NCI-H2171 treated with DMSO at 0.1 percent for 48 hours (cell line): Measurements from ENCODE around the gene IL12RB1.
"Not testable (repeated sequence)": the region's sequence is repeated elsewhere in the genome, so short reads cannot be mapped to it uniquely, and the experiment has no call there.

Experiments
- DNase-seq: peaks from one replicate; lab custom pipeline; 2025; lab: John Stamatoyannopoulos, UW

IL12RB1 gene

DNA sequence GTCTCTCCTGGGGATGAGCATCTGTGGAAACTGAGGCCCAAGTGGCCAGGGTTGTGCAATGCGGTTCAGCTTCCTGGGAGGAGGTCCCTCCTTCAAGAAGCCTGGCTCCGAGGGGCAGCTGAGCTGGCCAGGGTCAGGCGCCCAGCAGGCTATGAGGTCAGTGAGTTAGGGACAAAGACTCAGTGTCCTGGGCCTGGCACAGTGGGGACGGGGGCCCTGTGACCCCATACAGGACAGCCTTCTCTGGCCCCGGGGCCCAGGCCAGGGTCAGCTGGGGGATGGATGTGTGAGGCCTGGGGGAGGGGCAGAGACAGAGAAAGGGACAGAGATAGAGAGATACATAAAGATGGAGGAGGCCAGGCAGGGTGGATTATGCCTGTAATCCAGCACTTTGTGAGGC lies 3.0 kb upstream of the IL12RB1 start:
- no peak for DNase-seq

DNA sequence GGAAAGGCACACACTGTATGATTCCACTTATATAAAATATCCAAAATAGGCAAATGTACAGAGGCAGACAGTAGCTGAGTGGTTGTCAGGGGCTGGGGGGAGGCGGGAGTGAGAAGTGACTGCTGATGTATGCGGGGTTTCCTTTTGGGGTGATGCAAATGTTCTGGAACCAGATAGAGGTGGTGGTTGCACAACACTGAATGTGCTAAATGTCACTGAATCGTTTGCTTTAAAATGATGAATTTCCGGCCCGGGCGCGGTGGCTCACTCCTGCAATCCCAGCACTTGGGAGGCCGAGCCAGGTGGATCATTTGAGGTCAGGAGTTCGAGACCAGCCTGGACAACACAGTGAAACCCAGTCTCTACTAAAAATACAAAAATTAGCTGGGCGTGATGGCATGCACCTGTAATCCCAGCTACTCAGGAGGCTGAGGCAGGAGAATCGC lies 2.4 kb upstream of the IL12RB1 start:
- not testable (repeated sequence) for DNase-seq

DNA sequence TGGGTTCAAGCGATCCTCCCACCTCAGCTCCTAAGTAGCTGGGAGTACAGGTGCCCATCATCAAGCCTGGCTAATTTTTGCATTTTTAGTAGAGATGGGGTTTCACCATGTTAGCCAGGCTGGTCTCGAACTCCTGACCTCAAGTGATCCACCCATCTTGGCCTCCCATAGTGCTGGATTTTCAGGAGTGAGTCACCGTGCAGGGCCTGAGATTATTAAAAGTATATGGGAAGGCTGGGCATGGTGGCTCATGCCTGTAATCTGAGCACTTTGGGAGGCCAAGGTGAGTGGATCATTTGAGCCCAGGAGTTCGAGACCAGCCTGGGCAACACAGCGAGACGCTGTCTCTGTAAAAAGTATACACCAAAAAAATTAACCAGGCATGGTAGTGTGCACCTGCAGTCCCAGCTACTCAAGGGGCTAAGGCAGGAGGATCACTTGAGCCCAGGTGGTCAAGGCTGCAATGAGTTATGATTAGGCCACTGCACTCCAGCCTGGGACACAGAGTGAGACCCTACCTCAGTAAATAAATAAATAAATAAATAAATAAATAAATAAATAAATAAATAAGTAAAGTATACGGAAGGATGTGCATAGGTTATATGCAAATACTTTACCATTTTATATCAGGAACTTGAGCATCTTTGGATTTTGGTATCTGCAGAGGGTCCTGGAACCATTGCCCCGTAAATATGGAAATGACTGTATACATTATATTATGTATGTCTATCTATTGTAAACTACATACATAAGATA lies 854 bp downstream of the IL12RB1 start:
- DNase-seq: no peak

DNA sequence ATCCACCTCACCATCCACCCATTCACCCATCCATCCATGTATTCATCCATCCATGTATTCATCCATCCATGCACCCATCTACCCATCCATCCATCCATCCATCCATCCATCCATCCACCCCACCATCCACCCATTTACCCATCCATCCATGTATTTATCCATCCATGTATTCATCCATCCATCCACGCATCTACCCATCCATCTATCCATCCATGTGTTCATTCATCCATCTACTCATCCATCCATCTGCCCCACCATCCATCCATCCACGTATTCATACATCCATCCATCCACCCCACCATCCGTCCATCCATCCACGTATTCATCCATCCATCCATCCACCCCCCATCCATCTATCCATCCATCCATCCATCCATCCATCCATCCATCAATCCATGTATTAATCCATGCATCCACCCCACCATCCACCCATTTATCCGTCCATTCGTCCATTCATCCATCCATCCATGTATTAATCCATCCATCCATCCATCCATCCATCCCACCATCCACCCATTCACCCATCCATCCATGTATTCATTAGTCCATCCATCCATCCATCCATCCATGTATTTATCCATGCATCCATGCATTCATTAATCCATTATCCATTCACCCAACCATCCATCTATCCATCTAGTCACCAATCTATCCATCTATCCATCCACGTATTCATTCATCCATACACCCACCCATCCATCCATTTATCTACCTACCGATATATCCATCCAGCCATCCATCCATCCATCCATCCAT lies 2.6 kb downstream of the IL12RB1 start:
- no peak for DNase-seq

DNA sequence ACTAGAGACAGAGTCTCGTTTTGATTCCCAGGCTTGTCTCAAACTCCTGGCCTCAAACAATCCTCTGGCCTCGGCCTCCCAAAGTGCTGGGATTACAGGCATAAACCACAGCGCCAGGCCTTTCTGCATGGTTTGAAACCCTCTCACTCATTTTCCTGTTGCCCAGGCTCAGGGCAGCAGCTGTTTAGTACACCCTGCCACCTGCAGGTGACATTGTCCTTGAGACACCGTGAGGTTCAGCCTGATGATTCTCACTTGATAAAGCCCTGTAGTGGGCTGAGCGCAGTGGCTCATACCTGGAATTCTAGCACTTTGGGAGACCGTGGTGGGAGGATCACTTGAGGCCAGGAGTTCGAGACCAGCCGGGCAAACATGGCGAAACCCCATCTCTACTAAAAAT lies 12.5 kb downstream of the IL12RB1 start:
- DNase-seq: peak; percentile 72

DNA sequence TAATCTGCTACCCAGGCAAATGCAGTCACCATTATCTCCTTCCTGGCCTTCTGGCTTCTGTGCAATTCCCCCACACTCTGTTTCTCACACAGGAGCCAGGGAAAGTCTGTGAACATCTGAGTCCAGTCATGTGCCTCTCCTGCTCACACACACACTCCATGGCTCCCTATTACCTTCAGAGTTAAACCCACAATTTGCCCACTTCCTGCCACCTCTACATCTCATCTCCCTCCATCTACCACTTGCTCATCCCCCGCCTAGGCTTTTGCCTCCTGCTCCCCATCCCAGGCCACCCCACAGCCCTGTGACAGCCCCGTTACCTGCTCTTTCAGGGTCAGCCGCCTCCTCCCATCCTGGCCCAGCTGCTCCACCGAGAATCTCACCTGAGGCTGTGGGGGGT lies 13.5 kb downstream of the IL12RB1 start:
- no peak for DNase-seq

DNA sequence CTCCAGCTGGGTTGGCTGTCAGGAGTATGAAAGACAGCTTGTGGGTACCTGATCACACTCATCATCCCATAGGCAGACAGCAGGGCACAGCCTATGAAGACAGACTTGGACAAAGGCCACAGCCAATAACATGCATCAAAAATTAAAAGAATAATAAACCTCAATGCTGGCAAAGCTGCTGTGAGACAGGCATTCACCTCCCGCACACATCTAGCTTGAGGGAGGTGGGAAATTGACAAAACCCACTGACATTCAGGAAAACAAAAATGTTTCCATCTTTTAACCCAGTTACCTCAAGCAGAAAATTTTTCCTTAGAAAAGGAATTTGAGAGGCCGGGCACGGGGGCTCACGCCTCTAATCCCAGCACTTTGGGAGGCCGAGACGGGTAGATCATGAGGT lies 14.4 kb downstream of the IL12RB1 start:
- DNase-seq: peak; percentile 79

DNA sequence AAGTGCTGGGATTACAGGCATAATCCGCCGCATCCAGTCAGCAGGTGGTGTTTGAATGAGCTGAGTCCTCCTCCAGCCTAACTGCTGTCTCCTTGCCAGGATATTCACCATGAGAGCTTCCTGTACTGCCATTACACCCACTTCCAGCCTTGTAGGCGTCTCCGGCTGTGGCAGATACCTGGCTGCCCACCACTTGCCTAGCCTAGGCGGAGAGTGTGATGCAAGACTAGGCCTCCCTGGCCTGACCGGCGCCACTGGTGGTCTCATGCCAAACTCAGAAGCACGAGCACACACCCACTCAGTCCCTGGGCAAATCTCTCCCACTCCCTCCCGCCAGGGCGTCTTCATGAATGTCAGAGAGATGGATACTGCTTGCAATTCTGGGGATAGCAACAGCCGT lies 16.6 kb downstream of the IL12RB1 start:
- DNase-seq: peak; percentile 53

DNA sequence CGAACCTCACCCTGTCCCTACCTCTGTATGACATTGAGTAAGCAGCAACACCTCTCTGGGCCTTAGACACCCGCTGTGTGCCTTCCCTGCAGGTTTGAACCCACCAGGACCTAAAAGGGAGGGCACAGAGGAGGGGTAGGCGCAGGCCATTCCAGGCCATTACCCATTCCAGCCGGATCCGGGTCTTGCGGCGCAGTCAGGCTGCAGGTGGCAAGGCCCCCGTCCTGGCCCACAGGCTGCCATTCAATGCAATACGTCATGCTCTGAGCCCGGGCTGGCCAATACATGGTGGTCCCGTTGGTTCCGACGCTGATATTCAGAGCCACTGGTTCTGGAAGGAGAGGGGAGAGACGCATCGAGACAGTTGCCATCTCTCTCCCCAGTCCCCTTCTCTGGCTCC lies 17.4 kb downstream of the IL12RB1 start:
- peak; percentile 74 for DNase-seq

DNA sequence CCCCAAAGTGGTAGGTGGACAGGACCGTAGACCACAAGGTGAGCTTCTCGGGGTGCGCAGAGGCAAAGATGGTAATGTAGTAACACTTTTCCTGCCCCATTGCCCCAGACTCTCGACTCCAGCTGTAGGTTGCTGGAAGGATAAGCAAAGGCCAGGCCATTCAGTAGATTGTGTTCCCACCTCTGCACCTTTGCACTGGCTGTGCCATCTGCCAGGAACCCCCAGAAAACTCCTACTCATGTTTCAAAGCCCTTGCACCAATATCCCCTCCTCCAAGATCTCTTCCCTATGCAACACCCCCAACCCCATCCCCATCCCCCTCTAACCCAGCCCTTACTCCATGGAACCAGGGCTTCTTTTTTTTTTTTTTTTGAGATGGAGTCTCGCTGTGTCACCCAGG lies 18.3 kb downstream of the IL12RB1 start:
- no peak for DNase-seq

DNA sequence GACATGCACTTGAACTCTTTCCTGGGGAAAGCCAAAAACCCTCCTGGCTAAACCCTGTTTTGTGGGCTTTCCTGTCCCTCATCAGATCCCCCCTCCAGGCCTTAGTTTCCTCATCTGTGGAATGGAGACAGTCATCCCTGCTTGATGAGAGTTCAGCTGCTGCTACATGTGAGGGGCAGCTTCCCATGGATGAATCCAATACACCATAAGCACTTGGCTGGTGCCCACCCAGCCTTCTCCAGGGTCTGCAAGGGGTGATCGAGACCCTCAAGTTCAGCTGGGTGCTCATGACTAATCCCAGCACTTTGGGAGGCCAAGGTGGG lies 21.6 kb downstream of the IL12RB1 start:
- no peak for DNase-seq

DNA sequence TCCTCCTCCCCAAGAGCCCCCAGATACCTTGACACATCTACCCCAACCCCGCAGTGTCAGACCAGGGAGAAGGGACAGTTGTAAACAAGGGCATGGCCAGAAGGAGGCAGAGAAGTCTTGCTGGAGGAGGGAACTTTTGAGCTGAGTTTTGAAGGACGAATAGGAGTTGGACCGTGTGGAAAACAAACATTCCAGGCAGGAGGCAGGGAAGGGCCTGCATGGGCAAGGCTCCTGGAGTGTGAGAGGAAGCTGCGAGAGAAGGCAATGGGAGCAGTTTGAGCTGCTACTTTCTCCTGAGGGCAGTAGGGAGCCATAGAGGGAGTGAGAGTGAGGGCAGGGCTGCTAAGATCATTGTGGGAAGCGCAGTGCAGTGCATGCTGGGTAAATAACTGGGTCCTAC lies 23.3 kb downstream of the IL12RB1 start:
- DNase-seq: no peak

DNA sequence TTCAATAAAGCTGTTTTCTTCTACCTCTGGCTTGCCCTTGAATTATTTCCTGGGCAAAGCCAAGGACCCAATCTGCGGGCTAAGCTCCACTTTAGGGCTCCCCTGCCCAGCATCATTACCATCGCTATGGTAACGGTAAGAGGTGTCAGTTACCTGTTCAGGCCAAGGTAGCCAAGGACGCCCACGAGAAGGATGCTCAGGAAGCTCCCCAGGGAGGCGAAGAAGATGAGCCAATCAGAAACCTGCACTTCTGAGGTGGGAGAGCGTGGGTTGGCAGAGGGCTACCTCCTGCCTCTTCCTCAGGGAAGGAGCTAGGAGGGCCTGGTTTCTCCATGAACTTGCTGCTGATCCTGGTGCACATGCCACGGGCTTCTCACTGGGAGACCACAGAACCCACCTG lies 24.7 kb downstream of the IL12RB1 start:
- DNase-seq: peak; percentile 61

DNA sequence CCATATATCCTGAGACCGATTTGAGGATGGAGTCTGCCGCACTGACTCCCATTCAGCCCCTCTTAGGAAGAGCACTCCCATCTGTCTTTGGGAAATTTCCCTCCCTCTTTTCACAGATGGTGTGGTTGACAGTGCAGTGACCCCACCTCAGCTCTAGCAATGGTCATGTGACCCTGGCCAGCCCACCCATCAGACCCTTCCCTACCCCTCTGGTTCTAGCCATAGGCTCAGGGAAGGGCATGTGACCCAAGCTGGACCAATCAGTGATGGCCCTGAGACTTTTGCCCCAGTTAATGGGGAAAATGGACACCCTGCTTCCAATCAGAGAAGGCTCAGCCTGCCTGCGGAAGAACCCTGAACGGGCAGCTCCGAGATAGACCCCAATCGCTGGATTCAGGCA lies 26.3 kb downstream of the IL12RB1 start:
- peak; percentile 85 for DNase-seq

DNA sequence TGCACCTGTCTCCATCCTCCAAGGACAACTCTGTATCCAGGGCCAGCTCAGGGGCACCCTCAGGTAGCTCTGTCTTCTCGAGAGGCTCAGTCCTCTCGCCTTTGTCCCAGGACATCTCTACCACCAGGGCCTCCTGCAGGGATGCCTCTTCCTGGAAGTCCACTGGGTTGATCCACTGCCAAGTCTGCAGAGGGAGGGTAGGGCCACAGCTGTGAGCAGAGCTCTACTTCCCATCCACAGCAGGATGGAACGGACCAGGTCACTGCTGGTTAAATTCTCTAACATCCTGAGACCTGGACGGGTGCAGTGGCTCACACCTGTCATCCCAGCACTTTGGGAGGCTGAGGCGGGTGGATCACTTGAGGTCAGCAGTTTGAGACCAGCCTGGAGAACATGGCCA lies 26.8 kb downstream of the IL12RB1 start:
- no peak for DNase-seq

DNA sequence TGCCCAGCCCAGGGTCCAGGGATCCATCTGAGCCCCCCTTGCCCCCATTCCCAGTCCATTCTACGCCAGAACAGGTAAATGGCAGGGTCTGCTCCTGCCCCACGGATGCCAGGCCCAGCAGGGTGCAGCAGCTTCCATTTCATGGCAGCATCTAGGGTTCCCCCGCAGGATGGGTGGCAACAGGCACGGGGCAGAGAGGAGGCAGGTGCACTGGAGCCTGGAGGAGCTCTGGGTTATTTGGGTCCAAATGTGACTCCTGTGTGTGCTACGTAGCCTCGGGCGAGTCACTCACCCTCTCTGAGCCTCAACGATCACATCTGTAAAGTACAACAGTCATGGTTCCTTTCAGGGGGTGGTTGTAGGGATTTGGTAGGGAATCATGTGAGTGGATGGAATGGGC lies 27.4 kb downstream of the IL12RB1 start:
- DNase-seq: no peak

DNA sequence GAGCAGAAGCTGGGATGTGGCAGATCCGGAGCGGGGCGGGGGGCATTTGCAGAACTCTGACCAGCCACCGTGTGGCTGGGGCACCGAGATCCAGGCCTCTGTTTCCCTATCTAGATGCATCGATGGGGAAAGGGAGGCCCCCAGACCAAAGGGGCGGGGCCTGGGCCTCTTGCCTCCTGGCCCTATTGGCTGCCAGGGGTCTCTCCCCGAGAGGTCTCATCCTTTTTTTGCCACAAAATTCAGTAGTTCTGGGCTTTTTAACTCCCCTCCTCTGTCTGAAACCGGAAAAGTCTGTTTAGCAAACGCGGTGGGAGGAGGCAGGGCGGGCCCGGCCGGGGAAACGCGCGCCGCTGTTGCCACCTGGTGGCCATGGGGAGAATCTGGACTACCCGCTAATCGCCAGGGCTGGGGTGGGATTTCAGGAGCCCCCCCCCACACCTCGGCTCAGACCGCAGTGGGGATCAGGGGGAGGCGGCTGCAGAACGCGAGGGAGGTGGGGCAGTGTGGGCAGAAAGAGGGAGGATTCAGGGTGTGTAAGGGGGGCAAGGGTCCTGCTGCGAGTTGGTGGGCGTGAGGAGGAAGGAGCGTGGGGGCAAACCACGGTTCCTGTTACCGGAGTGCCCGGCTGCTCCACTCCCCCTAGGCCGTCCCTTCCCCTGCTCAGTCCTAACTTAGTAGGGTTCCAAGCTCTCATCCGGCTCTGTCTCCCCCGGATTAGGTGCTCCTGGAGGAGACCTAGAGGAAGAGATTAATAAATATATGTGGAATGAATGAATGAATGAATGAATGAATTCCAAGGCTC lies 28.3 kb downstream of the IL12RB1 start:
- peak; percentile 84 for DNase-seq

DNA sequence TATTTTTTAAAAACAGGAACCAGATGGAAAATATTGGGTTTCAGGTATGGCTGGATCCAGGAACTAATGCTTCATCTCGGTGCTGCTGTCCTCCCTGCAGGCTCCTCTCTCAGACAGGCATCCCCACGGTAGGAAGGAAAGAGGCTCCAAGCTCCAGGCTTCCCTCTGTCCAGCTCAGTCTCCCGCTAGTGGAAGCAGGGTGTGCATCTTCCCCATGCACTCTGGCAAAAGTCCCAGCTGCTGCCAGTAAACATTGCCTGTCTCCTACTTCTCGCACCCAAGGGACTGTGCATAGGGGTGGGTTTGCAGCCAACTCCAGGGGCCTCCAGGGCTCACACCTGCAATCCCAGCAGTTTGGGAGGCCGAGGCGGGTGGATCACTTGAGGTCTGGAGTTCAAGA lies 29.2 kb downstream of the IL12RB1 start:
- peak; percentile 52 for DNase-seq

DNA sequence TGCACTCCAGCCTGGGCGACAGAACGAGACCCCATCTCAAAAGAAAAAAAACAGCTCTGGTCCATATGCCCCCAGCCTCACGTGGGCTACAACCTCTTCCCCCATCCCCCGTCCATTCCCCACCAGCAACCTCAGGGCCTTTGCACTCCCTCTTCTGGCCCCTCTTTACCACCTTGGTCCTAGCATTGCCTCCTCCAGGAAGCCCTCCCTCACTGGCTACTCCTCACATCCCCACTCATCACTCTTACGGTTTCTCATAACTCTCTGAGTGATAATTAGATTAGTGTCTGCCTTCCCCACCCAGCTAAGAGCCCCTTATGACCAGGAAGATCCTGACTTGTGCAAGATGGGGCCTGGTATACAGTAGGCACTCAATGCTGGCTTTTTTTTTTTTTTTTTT lies 30.8 kb downstream of the IL12RB1 start:
- DNase-seq: no peak

DNA sequence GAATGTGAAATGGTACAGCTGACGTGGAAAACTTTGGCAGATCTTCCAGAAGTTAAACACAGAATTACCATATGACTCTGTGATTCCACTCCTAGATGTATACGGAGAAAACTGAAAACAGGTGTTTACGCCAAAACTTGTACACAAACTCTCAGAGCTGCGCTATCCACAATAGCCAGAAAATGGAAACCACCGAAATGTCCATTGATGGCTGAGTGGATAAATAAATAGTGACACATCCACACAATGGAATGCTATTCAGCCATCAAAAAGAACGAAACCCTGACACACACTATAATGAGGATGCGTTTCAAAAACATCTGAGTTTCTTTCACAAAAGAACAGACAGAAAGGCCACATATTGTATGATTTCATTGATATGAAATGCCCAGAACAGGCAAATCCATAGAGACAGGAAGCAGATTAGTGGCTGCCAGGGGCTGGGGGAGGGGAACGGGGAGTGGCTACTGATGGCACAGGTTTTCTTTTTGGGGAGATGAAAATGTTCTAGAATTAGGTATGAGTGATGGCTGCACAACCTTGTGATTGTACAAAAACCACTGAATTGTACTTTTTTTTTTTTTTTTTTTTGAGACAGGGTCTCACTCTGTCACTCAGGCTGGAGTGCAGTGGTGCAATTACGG lies 33.0 kb downstream of the IL12RB1 start:
- no peak for DNase-seq

DNA sequence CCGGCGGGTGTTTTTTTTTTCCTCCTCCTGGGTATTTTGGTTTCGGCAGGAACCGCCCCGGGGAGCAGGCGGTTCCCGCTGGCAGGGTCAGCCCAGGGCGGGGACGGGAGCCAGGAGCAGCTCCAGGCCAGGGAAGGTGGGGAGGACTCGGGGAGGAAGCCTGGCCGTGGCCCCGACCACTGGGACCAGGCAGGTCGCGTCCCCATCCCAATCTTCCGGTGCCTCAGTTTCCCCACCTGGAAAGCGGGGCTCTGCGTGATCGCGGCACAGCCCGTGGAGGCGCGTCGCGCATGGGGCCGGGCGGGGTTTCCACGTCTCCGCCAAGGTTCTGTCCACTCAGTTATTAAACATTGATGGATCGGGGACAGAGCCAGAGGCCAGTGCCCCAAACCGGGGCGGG lies 34.8 kb downstream of the IL12RB1 start:
- no peak for DNase-seq

DNA sequence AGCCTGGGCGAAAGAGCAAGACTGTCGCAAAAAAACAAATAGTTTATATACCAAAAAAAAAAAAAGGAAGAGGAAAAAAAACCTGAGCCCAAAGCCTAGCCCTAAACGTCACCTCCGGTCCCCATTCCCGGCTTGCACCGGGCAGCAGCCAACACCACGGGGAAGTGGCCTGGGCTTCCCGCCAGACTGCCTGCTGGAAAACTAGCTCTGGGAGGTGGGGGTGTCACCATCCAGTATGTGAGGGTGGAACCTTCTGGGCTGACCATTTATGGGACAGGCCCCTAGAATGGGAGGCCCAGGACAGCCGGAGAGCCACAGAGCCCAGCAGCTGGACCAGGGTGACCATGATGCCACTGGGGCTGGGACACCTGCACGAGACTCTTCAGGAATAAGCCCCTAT lies 37.3 kb downstream of the IL12RB1 start:
- DNase-seq: no peak
